Natural killer cell (primary cell): ENCODE measurements around the gene TP53RK. TPM values are rescaled to one million over a fixed set of nuclear protein-coding genes. Genes with fewer than 3 reads are reported as not detected.

Source experiments
- ATAC-seq, 3 donors: fragments of 150-1000 bp in 2 of 3; fragments of 200-7000 bp in 1 of 3; cut with Tn5 transposase; 1 replicate in 1 of 3; 2 replicates in 2 of 3; pipeline ENCODE4 v1.10.0; 2021; ENCODE audit warnings: mild to moderate bottlenecking in 2 of 3, moderate library complexity in 2 of 3
- DNase-seq, 2 donors: peaks; one replicate each; pipeline versions ENCODE4 v3.0.0 to v3.0.0-alpha.2; 2013 to 2021; ENCODE audit warnings: mixed read lengths in 1 of 2
- H3K27ac ChIP-seq: one replicate; pipeline ENCODE4 v1.5.1; 2013; ENCODE audit warnings: mild to moderate bottlenecking, low read length
- H3K27me3 ChIP-seq: one replicate; pipeline ENCODE4 v1.6.1; 2013; ENCODE audit warnings: low read length; ENCODE audit not compliant: control insufficient read depth, insufficient read depth
- H3K36me3 ChIP-seq: one replicate; pipeline ENCODE4 v1.6.1; 2013; ENCODE audit warnings: low read length; ENCODE audit not compliant: control insufficient read depth, insufficient read depth
- H3K4me1 ChIP-seq: one replicate; pipeline ENCODE4 v1.6.1; 2013; ENCODE audit warnings: low read length; ENCODE audit not compliant: control insufficient read depth, insufficient read depth
- H3K4me3 ChIP-seq: one replicate; pipeline ENCODE4 v1.5.1; 2013; ENCODE audit warnings: low read length
- H3K9me3 ChIP-seq: one replicate; pipeline ENCODE4 v1.6.1; 2013; ENCODE audit warnings: low read length; ENCODE audit not compliant: control insufficient read depth, insufficient read depth
- H3K27ac Mint-ChIP-seq, 2 donors: one replicate each; pipeline ENCODE4 v1.8.0; 2022; ENCODE audit warnings: mild to moderate bottlenecking in 2 of 2, mixed read lengths in 2 of 2, moderate library complexity in 1 of 2
- H3K27me3 Mint-ChIP-seq, 2 donors: one replicate each; pipeline ENCODE4 v1.8.0; 2022; ENCODE audit warnings: low read depth in 2 of 2, mixed read lengths in 2 of 2
- H3K36me3 Mint-ChIP-seq: one replicate; pipeline ENCODE4 v1.8.0; 2022; ENCODE audit warnings: mixed read lengths
- H3K4me1 Mint-ChIP-seq, 2 donors: one replicate each; pipeline ENCODE4 v1.8.0; 2022; ENCODE audit warnings: mixed read lengths in 2 of 2
- H3K4me3 Mint-ChIP-seq: one replicate; pipeline ENCODE4 v1.8.0; 2022; ENCODE audit warnings: mild to moderate bottlenecking, moderate library complexity, mixed read lengths
- H3K9me3 Mint-ChIP-seq, 2 donors: one replicate each; pipeline ENCODE4 v1.8.0; 2022; ENCODE audit warnings: mixed read lengths in 2 of 2
- CTCF ChIP-seq: fragments of 200-600 bp; IDR thresholded peaks from one replicate; pipeline ENCODE4 v1.8.0; 2022; ENCODE audit warnings: antibody characterized with exemption
- WGBS: methylation state at CpG from one replicate; pipeline ENCODE4 v1.1.7; 2013; ENCODE audit warnings: missing lambda C conversion rate; ENCODE audit not compliant: insufficient coverage; 5-methylcytosine and 5-hydroxymethylcytosine counted together
- intact Hi-C: fragments of 100-400 bp; cut with micrococcal nuclease; formaldehyde crosslinking; loops from one replicate; pipeline ENCODE4 v1.14.2; 2022
- total RNA-seq, 4 donors: library from RNA; stranded (reverse); fragments of 120-200 nt in 1 of 4; gene quantifications; one replicate each; pipeline versions ENCODE4 v1.2.3 to v1.2.4, GENCODE V29; 2013 to 2022

Gene TP53RK
- total RNA-seq, 3 donors from 2014 or later (not counting 1 experiment from before 2014, with no cell fraction given): 5.0 to 10.4 (median 7.8) TPM

- H3K27me3 Mint-ChIP-seq: no peaks in the 10 kb centered on the region
- peaks cover 8% of the 10 kb centered on the region for H3K36me3 Mint-ChIP-seq
- Histone ChIP-seq H3K4me3 (no peak overlapping the region), H3K36me3 (peaks cover 20% of the 10 kb centered on the region), H3K27me3 (no peaks in the 10 kb centered on the region), H3K4me1 (peaks cover 12% of the 10 kb centered on the region), H3K9me3 (no peaks in the 10 kb centered on the region), H3K27ac (no peak overlapping the region)
- H3K4me3 Mint-ChIP-seq: no peak overlapping the region
- no peak for TF ChIP-seq CTCF
- intact Hi-C loops: loop anchor here (2.0 to 10.0 kb wide), 4 partner anchors 120 to 657 kb away; partner anchors contain the start of gene SLC12A5
- H3K9me3 Mint-ChIP-seq: no peaks in the 10 kb centered on the region
- no peak for ATAC-seq
- 94% methylated on average over 9 of the region's 9 CpGs for WGBS
- H3K4me1 Mint-ChIP-seq: peaks cover 60% of the 10 kb centered on the region in 2 donors
- no peak for DNase-seq
- peak overlapping the region in 1 of 2 donors; percentile 49 for H3K27ac Mint-ChIP-seq
These were observed 7.0 kb downstream of the TP53RK start for GRCh38 chr20:46682063-46682821.

GRCh38 chr20:46681032-46681854 lies 8.0 kb downstream of the TP53RK start:
- no peaks in the 10 kb centered on the region for H3K9me3 ChIP-seq
- H3K4me1 Mint-ChIP-seq: peaks cover 50% of the 10 kb centered on the region in 2 donors
- no peaks in the 10 kb centered on the region for H3K27me3 ChIP-seq
- H3K27ac Mint-ChIP-seq: peak overlapping the region in 1 of 2 donors; percentile 20
- H3K4me3 ChIP-seq: no peak overlapping the region
- TF ChIP-seq CTCF: peak; percentile 76
- no peak overlapping the region for H3K27ac ChIP-seq
- no peaks in the 10 kb centered on the region for H3K9me3 Mint-ChIP-seq
- H3K4me3 Mint-ChIP-seq: no peak overlapping the region
- peaks cover 6% of the 10 kb centered on the region for H3K4me1 ChIP-seq
- ATAC-seq (peak in 2 of 3 donors; percentile 70 to 76), DNase-seq (peak; percentile 49 to 81)
- WGBS: 57% methylated on average over 14 of the region's 14 CpGs
- H3K36me3 Mint-ChIP-seq: peaks cover 8% of the 10 kb centered on the region
- H3K36me3 ChIP-seq: peaks cover 13% of the 10 kb centered on the region
- intact Hi-C loops: loop anchor here (1.0 to 10.0 kb wide), 4 partner anchors 119 to 656 kb away; partner anchors contain the start of gene SLC12A5
- no peaks in the 10 kb centered on the region for H3K27me3 Mint-ChIP-seq

GRCh38 chr20:46680684-46681031 lies 8.6 kb downstream of the TP53RK start:
- peak overlapping the region in 1 of 2 donors; percentile 20 for H3K27ac Mint-ChIP-seq
- WGBS: 93% methylated on average over 2 of the region's 2 CpGs
- no peak overlapping the region for H3K4me3 Mint-ChIP-seq
- H3K36me3 ChIP-seq: peaks cover 13% of the 10 kb centered on the region
- no peak overlapping the region for H3K27ac ChIP-seq
- H3K4me3 ChIP-seq: no peak overlapping the region
- H3K27me3 Mint-ChIP-seq: no peaks in the 10 kb centered on the region
- H3K36me3 Mint-ChIP-seq: peaks cover 8% of the 10 kb centered on the region
- H3K9me3 Mint-ChIP-seq: no peaks in the 10 kb centered on the region
- DNase-seq: no peak
- intact Hi-C loops: loop anchor here (1.0 to 10.0 kb wide), 4 partner anchors 118 to 656 kb away; partner anchors contain the start of gene SLC12A5
- peaks cover 6% of the 10 kb centered on the region for H3K4me1 ChIP-seq
- no peak for ATAC-seq
- H3K9me3 ChIP-seq: no peaks in the 10 kb centered on the region
- H3K4me1 Mint-ChIP-seq: peaks cover 44 to 45% of the 10 kb centered on the region in 2 donors
- TF ChIP-seq CTCF: no peak
- H3K27me3 ChIP-seq: no peaks in the 10 kb centered on the region
